H1 (cell line): ENCODE data around the gene TRNP1. TPM values are rescaled to one million over a fixed set of nuclear protein-coding genes. Genes with fewer than 3 reads are reported as not detected.

Experiments used
- CTCF ChIA-PET: fragments of 300-600 bp; sonication (Branson Sonifier 250); formaldehyde crosslinking; loops from one replicate; lab custom pipeline; 2021; ENCODE audit not compliant: partially characterized antibody; lab: Charles Lee
- POLR2A ChIA-PET: fragments of 300-600 bp; sonication (Branson Sonifier 250); formaldehyde crosslinking; loops from one replicate; lab custom pipeline; 2021; ENCODE audit warnings: inconsistent platforms; ENCODE audit not compliant: partially characterized antibody; lab: Charles Lee
- DNase-seq, 2 experiments: peaks; one replicate each; pipeline versions ENCODE4 v3.0.0 to v3.0.0-alpha.2; 2010 to 2022; ENCODE audit warnings: low spot score in 2 of 2, low read depth in 1 of 2, mixed read lengths in 1 of 2
- FAIRE-seq: peaks from 2 replicates; lab custom pipeline; 2011; peaks lifted over from hg19 to GRCh38; lab: Jason Lieb, UNC
- H2AFZ ChIP-seq: 2 replicates; pipeline ENCODE4 v1.8.1; 2012; ENCODE audit warnings: low read length, inconsistent platforms
- H2AK5ac ChIP-seq: 2 replicates; pipeline ENCODE4 v1.6.1; 2013; ENCODE audit warnings: low read depth, low read length
- H2BK120ac ChIP-seq: replicated peaks from 2 replicates; pipeline ENCODE3; 2013; ENCODE audit warnings: low read depth, low read length, inconsistent platforms
- H2BK12ac ChIP-seq: 2 replicates; pipeline ENCODE4 v1.6.1; 2013; ENCODE audit warnings: low read depth, low read length
- H2BK15ac ChIP-seq: 2 replicates; pipeline ENCODE4 v1.6.1; 2013; ENCODE audit warnings: low read length
- H2BK20ac ChIP-seq: 2 replicates; pipeline ENCODE4 v1.6.1; 2013; ENCODE audit warnings: low read length
- H2BK5ac ChIP-seq: 2 replicates; pipeline ENCODE4 v1.6.1; 2013; ENCODE audit warnings: low read depth, low read length
- H3K14ac ChIP-seq: 2 replicates; pipeline ENCODE4 v1.6.1; 2013; ENCODE audit warnings: inconsistent platforms; ENCODE audit not compliant: insufficient read length
- H3K18ac ChIP-seq: 2 replicates; pipeline ENCODE4 v1.6.1; 2013; ENCODE audit warnings: low read length; ENCODE audit errors: extremely low read depth
- H3K23ac ChIP-seq: 2 replicates; pipeline ENCODE4 v1.6.1; 2013; ENCODE audit warnings: inconsistent platforms; ENCODE audit not compliant: insufficient read length
- H3K23me2 ChIP-seq: 2 replicates; pipeline ENCODE4 v1.6.1; 2013; ENCODE audit warnings: low read depth, low read length
- H3K27ac ChIP-seq: 2 replicates; pipeline ENCODE4 v1.6.1; 2011; ENCODE audit warnings: low read depth, low read length, inconsistent platforms
- H3K27me3 ChIP-seq, 4 experiments: replicated peaks in 1 of 4; 1 replicate in 1 of 4; 2 replicates in 3 of 4; pipeline versions ENCODE4 v1.6.1 to v1.8.1; 2011 to 2013; ENCODE audit warnings: low read length in 3 of 4, mild to moderate bottlenecking in 3 of 4, inconsistent platforms in 2 of 4, mixed read lengths in 2 of 4, moderate library complexity in 1 of 4; ENCODE audit not compliant: control insufficient read depth in 3 of 4, insufficient read depth in 3 of 4; ENCODE audit errors: extremely low read depth in 1 of 4
- H3K36me3 ChIP-seq, 4 experiments: 2 replicates each; pipeline versions ENCODE4 v1.6.1 to v1.8.1; 2011 to 2013; ENCODE audit warnings: mild to moderate bottlenecking in 4 of 4, low read length in 3 of 4, moderate library complexity in 2 of 4, control low read depth in 1 of 4, inconsistent platforms in 1 of 4; ENCODE audit not compliant: insufficient read depth in 4 of 4, control insufficient read depth in 2 of 4
- H3K4ac ChIP-seq: replicated peaks from 2 replicates; pipeline ENCODE3; 2013; ENCODE audit warnings: low read length, low read depth, mixed read lengths, inconsistent platforms; ENCODE audit not compliant: insufficient read length
- H3K4me1 ChIP-seq, 4 experiments: replicated peaks in 1 of 4; 1 replicate in 1 of 4; 2 replicates in 3 of 4; pipeline versions ENCODE4 v1.6.1 to v1.8.1; 2011 to 2013; ENCODE audit warnings: low read length in 3 of 4, inconsistent platforms in 2 of 4, mixed read lengths in 1 of 4; ENCODE audit not compliant: insufficient read depth in 4 of 4, control insufficient read depth in 3 of 4
- H3K4me2 ChIP-seq, 2 experiments: 2 replicates each; pipeline versions ENCODE4 v1.6.1 to v1.8.1; 2011 to 2013; ENCODE audit warnings: low read depth in 2 of 2, low read length in 2 of 2, control low read depth in 1 of 2, inconsistent platforms in 1 of 2, mild to moderate bottlenecking in 1 of 2; ENCODE audit not compliant: insufficient read depth in 1 of 2
- H3K4me3 ChIP-seq, 4 experiments: fragments of 200-600, 300-600 bp in 1 of 4; sonication (generic), shearing (Covaris generic), sonication (Bioruptor Twin) in 1 of 4; 2 replicates each; pipeline versions ENCODE4 v1.5.1 to v1.8.1; 2011 to 2016; ENCODE audit warnings: low read length in 4 of 4, low read depth in 3 of 4, control low read depth in 2 of 4, inconsistent platforms in 2 of 4, mild to moderate bottlenecking in 2 of 4, mixed read lengths in 1 of 4, moderate library complexity in 1 of 4; ENCODE audit not compliant: insufficient read depth in 2 of 4; ENCODE audit errors: extremely low read depth in 1 of 4
- H3K56ac ChIP-seq: replicated peaks from 2 replicates; pipeline ENCODE3; 2013; ENCODE audit warnings: low read depth, mild to moderate bottlenecking, mixed read lengths, low read length, inconsistent platforms; ENCODE audit not compliant: insufficient read length
- H3K79me1 ChIP-seq: 2 replicates; pipeline ENCODE4 v1.6.1; 2013; ENCODE audit warnings: low read depth, low read length, control low read depth
- H3K79me2 ChIP-seq, 2 experiments: 2 replicates each; pipeline versions ENCODE4 v1.6.1 to v1.8.1; 2012 to 2013; ENCODE audit warnings: low read length in 2 of 2, mild to moderate bottlenecking in 2 of 2, inconsistent platforms in 1 of 2; ENCODE audit not compliant: insufficient read depth in 2 of 2, control insufficient read depth in 1 of 2
- H3K9ac ChIP-seq, 4 experiments: replicated peaks in 1 of 4; 1 replicate in 1 of 4; 2 replicates in 3 of 4; pipeline versions ENCODE4 v1.6.1 to v1.8.1; 2011 to 2013; ENCODE audit warnings: low read depth in 3 of 4, low read length in 3 of 4, control low read depth in 2 of 4, mild to moderate bottlenecking in 2 of 4, moderate library complexity in 2 of 4, inconsistent platforms in 1 of 4; ENCODE audit errors: extremely low read depth in 1 of 4
- H3K9me3 ChIP-seq, 2 experiments: 2 replicates each; pipeline versions ENCODE4 v1.6.1 to v1.8.1; 2012 to 2013; ENCODE audit warnings: mild to moderate bottlenecking in 2 of 2, moderate library complexity in 2 of 2, control low read depth in 1 of 2, inconsistent platforms in 1 of 2, low read depth in 1 of 2, low read length in 1 of 2, mixed read lengths in 1 of 2; ENCODE audit not compliant: insufficient read depth in 2 of 2
- H4K20me1 ChIP-seq, 2 experiments: replicated peaks in 1 of 2; 2 replicates each; pipeline versions ENCODE3 to v1.8.1; 2011 to 2013; ENCODE audit warnings: inconsistent platforms in 2 of 2, low read length in 2 of 2, mild to moderate bottlenecking in 1 of 2; ENCODE audit not compliant: insufficient read depth in 2 of 2, control insufficient read depth in 1 of 2
- H4K5ac ChIP-seq: 2 replicates; pipeline ENCODE4 v1.6.1; 2013; ENCODE audit warnings: low read length, low read depth, mixed read lengths, inconsistent platforms; ENCODE audit not compliant: insufficient read length
- H4K8ac ChIP-seq: 2 replicates; pipeline ENCODE4 v1.8.0; 2013; ENCODE audit warnings: mild to moderate bottlenecking, moderate library complexity, low read length, inconsistent platforms; ENCODE audit not compliant: insufficient read depth; ENCODE audit errors: extremely low read depth
- H4K91ac ChIP-seq: replicated peaks from 2 replicates; pipeline ENCODE3; 2013; ENCODE audit warnings: low read length, mixed read lengths, inconsistent platforms; ENCODE audit not compliant: insufficient read length
- ASH2L ChIP-seq: fragments of 200-600, 300-600 bp; sonication (generic); IDR thresholded peaks from one replicate; pipeline ENCODE4 v1.7.1; 2017; ENCODE audit warnings: low read length
- BCL11A ChIP-seq, 2 experiments: IDR thresholded peaks; one replicate each; pipeline ENCODE4 v1.6.1; 2011; ENCODE audit warnings: low read depth in 2 of 2, low read length in 2 of 2, mild to moderate bottlenecking in 2 of 2
- E2F6 ChIP-seq: IDR thresholded peaks from 2 replicates; pipeline ENCODE4 v1.6.1; 2012; ENCODE audit warnings: inconsistent platforms
- HDAC2 ChIP-seq, 2 experiments: fragments of 300-600 bp in 1 of 2; sonication (generic) in 1 of 2; IDR thresholded peaks; 2 replicates each; pipeline ENCODE4 v1.6.1; 2011 to 2012; ENCODE audit warnings: low read depth in 2 of 2, low read length in 2 of 2, mild to moderate bottlenecking in 2 of 2, moderate library complexity in 2 of 2, borderline replicate concordance in 1 of 2, inconsistent platforms in 1 of 2
- JUN ChIP-seq: IDR thresholded peaks from 2 replicates; pipeline ENCODE4 v1.6.1; 2011; ENCODE audit warnings: low read depth, mild to moderate bottlenecking, improper control_type of control experiment, low read length
- MAFK ChIP-seq: IDR thresholded peaks from 2 replicates; pipeline ENCODE4 v1.6.1; 2012; ENCODE audit warnings: low read depth, mild to moderate bottlenecking, improper control_type of control experiment, low read length
- POLR2AphosphoS5 ChIP-seq: IDR thresholded peaks from 2 replicates; pipeline ENCODE4 v1.6.1; 2011; ENCODE audit warnings: low read depth, low read length
- SIRT6 ChIP-seq: IDR thresholded peaks from one replicate; pipeline ENCODE4 v1.7.1; 2012; ENCODE audit warnings: low read length, inconsistent platforms
- SP2 ChIP-seq: IDR thresholded peaks from 2 replicates; pipeline ENCODE4 v1.6.1; 2012; ENCODE audit warnings: mild to moderate bottlenecking, low read length, inconsistent platforms
- TAF7 ChIP-seq: optimal IDR thresholded peaks from 2 replicates; pipeline ENCODE3; 2011; ENCODE audit warnings: low read depth, mild to moderate bottlenecking, inconsistent platforms, low read length, moderate library complexity, borderline replicate concordance
- TCF12 ChIP-seq: IDR thresholded peaks from 2 replicates; pipeline ENCODE4 v1.6.1; 2011; ENCODE audit warnings: low read depth, mild to moderate bottlenecking, low read length
- WGBS, 2 experiments: shearing (Covaris generic) in 1 of 2; methylation state at CpG; one replicate each; pipeline versions ENCODE4 v1.1.6 to v1.1.7; 2013 to 2015; ENCODE audit warnings: low lambda C conversion rate in 2 of 2, mixed read lengths in 2 of 2, inconsistent platforms in 1 of 2, low coverage in 1 of 2, missing lambda C conversion rate in 1 of 2; ENCODE audit not compliant: insufficient replicate concordance in 2 of 2, insufficient coverage in 1 of 2, insufficient read length in 1 of 2; ENCODE audit errors: extremely low coverage in 1 of 2, missing lambda C conversion rate in 1 of 2; 5-methylcytosine and 5-hydroxymethylcytosine counted together
- polyA plus RNA-seq, 7 experiments: library from polyadenylated mRNA; depleted of rRNA in 3 of 7; stranded (reverse) in 5 of 7; unstranded in 2 of 7; fragments of >200 nt in 5 of 7; fragments of 200-250 nt in 2 of 7; gene quantifications; 1 replicate in 5 of 7; 2 replicates in 1 of 7; 4 replicates in 1 of 7; pipeline versions ENCODE4 v1.2.1 to v1.2.3, GENCODE V29; 2011 to 2013; ENCODE audit warnings: missing spikeins in 2 of 7, mixed read lengths in 2 of 7
- total RNA-seq: library from RNA; stranded (reverse); fragmentation: NEBNext Ultra II Directional; extraction: Animal tissue kit (Norgen Biotek cat#: 25700); gene quantifications from 2 replicates; pipeline ENCODE4 v1.2.1, GENCODE V29; 2021

TRNP1 gene
- total and polyA plus RNA-seq, 2 of the 8 experiments (the other 6 are each of a cell fraction or from before 2014, with no cell fraction given) = 51.7 to 102 TPM

- no peak overlapping the region for H4K8ac ChIP-seq
- DNase-seq (no peak), FAIRE-seq (no peak)
- H2BK5ac ChIP-seq = peak overlapping the region; percentile 75; the same call in 1 of the 2 replicates
- H4K20me1 ChIP-seq = peaks cover 18 to 29% of the 10 kb centered on the region in 2 experiments
- H3K9me3 ChIP-seq = no peaks in the 10 kb centered on the region
- H3K14ac ChIP-seq = no peak overlapping the region
- peaks cover 10 to 31% (median 13%) of the 10 kb centered on the region in 4 experiments for H3K36me3 ChIP-seq
- peaks cover 26 to 59% of the 10 kb centered on the region in 2 experiments for H3K79me2 ChIP-seq
- peak overlapping the region; percentile 24 for H4K5ac ChIP-seq
- H3K27ac ChIP-seq = 0 out of 2 replicates have a peak overlapping the region, but pooled peaks have one; percentile 70
- H2BK20ac ChIP-seq = no peak overlapping the region
- peak overlapping the region; percentile 88 to 100 (median 92) for H3K4me3 ChIP-seq
- ChIA-PET POLR2A (interaction anchor here (1.5 to 58.9 kb wide), 6 partner anchors 9 to 224 kb away, joined by 4 to 1829 read pairs (median 10); partner anchors contain the start of genes TENT5B, TRNP1 and WDTC1), CTCF (interaction anchor here (1.0 to 12.9 kb wide), 8 partner anchors 9 to 288 kb away, joined by 3 to 133 read pairs (median 4); partner anchors contain the start of gene TRNP1)
- peaks cover 20 to 45% (median 38%) of the 10 kb centered on the region in 4 experiments for H3K4me1 ChIP-seq
- H3K4me2 ChIP-seq = peak overlapping the region; percentile 96 to 99
- peak overlapping the region; percentile 86; the same call in 1 of the 2 replicates for H2BK12ac ChIP-seq
- H3K18ac ChIP-seq = peak overlapping the region; percentile 85
- H3K23me2 ChIP-seq = peaks cover 18% of the 10 kb centered on the region
- H3K23ac ChIP-seq = no peak overlapping the region
- H2BK120ac ChIP-seq = peak overlapping the region; percentile 11
- WGBS, 2 experiments = 61% methylated on average over 3 of the region's 5 CpGs; no CpG with 5 or more reads in 1 of the 2 experiments
- no peak overlapping the region for H2AK5ac ChIP-seq
- peaks cover 23% of the 10 kb centered on the region for H3K79me1 ChIP-seq
- H4K91ac ChIP-seq = peak overlapping the region; percentile 77
- peak overlapping the region; percentile 70 for H3K4ac ChIP-seq
- no peaks in the 10 kb centered on the region for H3K27me3 ChIP-seq
- H3K9ac ChIP-seq = peak overlapping the region; percentile 37 to 51 (median 45); a peak in 6 of 7 replicates
- H3K56ac ChIP-seq = no peak overlapping the region
- 0 out of 2 replicates have a peak overlapping the region, but pooled peaks have one; percentile 19 for H2BK15ac ChIP-seq
- H2AFZ ChIP-seq = no peak overlapping the region
- TF ChIP-seq TCF12 (no peak), SP2 (no peak), SIRT6 (no peak), MAFK (no peak), TAF7 (peak; percentile 72), JUN (no peak), POLR2AphosphoS5 (0 out of 2 replicates have a peak, but pooled peaks have one; percentile 33), HDAC2 (IDR thresholded peaks at IDR 0.05; ENCODE audit: borderline replicate concordance in 1 of 2, low read depth in 2 of 2, low read length in 2 of 2) (no peak), ASH2L (no peak), E2F6 (no peak), BCL11A (IDR thresholded peaks at IDR 0.05; ENCODE audit: low read depth in 2 of 2, low read length in 2 of 2) (no peak)
These were observed 16.9 kb downstream of the TRNP1 start for GRCh38 chr1:27010226-27010994.
